CD4-positive, alpha-beta T cell treated with Interleukin-2 at 100 ng/mL for 4 hours (primary cell): ENCODE measurements around the gene HOXA5.

Experiments used
- DNase-seq: peaks from one replicate; pipeline ENCODE4 v3.0.0-alpha.2; 2020; ENCODE audit warnings: low spot score

HOXA5 gene

DNA sequence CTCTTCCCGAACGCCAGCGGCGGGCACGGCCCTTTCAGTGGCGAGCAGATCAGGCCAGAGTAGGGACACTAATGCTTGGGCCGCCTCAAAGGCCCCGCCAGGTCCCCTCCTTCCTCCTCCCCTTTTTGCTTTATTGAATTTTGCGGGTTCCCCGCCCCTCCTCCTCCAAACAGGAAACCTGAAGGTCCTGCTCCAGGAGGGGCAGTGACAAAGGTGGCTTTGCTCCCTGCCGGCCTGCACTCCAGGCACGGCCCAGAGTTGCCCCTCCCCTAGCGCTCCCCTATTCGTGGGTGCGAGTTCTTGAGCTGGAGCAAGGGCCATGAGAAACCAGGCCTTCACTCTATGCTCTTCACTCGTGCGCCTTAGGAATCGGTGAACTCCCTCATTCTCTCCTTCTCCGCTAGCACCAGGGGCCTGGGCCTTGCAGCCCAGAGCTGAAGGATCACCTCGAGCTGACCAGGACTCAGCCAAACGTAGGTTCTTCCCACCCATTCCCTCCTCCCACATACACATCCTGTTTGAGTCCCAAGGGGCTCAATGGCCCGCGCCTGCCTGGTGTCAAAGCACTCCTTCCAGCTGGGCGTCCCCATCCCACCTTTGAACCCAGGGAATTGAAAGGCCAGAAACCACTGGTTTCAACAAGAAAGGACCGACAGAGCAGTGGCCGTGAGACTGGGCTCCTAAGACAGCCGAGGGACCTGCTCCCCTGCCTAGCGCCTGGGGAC, 4.7 kb upstream of the HOXA5 start:
- DNase-seq, result no peak

- DNase-seq, result no peak
These were observed 3.9 kb upstream of the HOXA5 start, which contains the start of gene HOXA6 for GRCh38 chr7:27147199-27148030. TSS of gene HOXA6 (minus strand) at chr7:27147774. CDS start at chr7:27147749, 25 bp downstream.

DNA sequence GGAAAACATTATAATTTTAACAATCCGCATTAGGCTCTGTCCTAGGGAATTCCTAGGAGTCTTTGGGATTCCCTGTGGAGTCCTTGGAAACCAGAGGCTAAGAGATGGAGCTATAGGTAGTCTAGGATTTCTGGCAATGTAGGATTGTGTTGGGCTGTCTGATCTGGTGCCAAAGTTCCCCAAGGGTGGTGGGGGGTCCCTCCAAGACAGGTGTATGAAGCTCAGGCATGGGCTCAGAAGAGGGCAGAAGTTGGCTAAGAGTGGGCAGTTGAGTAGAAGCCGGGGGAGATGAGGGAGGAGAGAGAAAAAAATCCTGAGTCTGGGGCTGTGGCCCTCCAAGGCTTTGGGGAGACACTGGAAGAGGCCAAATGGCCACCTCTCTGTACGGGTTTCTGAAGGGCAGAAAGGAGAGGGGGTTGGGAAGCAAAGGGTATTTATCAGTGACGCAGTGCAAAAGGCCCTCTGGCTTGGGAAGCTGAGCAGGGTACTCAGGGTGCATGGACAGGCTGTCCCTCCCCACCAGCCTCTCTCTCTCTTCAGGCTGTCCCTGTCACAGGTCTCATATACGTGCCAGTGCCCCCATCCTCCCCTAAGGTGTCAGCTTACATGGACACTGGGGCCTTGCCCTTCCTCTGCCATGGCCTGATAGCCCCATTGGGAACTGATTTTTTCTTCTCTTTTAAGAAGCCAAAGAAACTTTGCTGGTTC, 3.2 kb upstream of the HOXA5 start:
- no peak for DNase-seq

DNA sequence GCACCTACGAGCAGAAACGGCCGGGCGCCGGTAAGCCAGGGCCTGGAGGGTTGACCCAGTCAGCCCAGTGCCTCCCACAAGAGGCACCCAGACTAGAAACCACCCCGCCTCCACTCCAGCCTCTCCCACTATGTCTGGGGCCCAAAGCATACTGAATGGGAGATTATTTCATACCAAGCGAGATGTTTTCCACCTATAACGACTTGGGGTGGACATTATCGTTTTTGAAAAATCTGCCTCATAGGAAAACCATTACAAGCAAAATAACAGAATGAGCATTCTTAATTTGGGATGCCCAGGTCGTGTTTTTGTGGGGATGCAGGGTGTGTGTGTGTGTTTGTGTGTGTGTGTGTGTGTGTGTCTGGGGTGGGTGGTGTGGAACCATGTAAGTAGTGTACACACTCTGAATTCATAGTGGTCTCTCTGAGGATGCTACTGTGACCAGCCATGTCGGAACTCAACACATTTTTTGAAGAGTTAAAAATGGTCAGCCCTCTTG, 2.5 kb upstream of the HOXA5 start:
- DNase-seq, result no peak

- no peak for DNase-seq
These were observed 1.9 kb upstream of the HOXA5 start for GRCh38 chr7:27145165-27145913.

DNA sequence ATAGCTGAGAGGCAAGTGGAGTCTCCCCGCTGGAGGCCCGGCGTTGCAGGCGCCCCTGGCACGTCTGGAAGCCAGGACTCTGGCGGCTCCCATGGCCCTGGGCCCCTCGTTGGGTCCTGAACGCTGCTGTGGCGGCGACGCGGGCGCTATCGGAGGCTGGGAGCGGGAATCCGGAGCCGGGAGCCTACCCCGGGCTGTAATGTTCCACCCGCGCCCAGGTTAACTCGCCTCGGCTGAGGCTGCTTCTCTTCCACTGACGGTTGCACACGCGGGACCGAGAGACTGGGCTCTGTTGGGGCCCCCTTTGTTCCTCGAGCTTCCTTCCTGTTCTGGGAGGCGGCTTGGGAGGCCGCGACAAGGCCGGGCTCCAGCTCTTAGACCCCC, 1.3 kb upstream of the HOXA5 start:
- DNase-seq, result no peak

GRCh38 chr7:27143950-27144780, 684 bp upstream of the HOXA5 start:
- DNase-seq, result no peak

- no peak for DNase-seq
These were observed 880 bp downstream of the HOXA5 start for GRCh38 chr7:27142580-27143022.

- no peak for DNase-seq
These were observed 1.4 kb downstream of the HOXA5 start for GRCh38 chr7:27141923-27142579.

- DNase-seq, result no peak
These were observed 2.2 kb downstream of the HOXA5 start for GRCh38 chr7:27141137-27141922.

DNA sequence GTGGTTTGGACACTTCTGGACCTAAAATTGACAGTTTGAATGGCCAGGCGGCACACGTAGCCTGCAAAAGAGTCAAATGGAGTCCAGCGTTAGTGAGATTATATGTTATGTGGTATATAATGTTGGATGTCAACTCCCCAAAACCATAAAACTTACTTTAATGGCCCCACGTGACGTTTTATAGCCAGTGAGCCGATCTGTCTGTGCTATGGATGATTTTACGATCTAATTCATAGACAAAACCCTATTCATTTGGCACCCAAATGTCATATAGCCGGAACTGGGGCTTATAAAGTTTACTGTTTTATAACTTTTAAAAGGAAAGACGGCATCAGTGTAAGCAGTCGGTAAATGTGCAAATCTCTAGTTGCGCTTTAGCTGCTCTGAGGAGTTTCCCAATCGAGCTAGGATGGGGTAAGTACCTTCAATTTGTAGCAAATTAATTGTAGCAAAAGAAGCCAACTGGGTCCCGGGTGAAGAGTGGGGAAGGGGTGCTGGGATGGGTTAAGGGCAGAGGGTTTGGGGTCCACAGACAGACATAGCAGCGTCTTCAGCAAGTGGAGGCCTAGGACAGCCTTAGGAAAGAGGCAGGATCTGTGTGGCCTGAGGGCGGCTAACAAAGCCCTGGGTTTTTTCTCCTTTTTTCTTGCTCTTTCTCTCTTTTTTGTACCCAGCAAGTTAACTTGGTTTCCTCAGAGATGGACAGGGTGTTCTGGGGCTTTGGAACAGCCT, 3.2 kb downstream of the HOXA5 start:
- no peak for DNase-seq

- no peak for DNase-seq
These were observed 4.0 kb downstream of the HOXA5 start for GRCh38 chr7:27139334-27140125.

- no peak for DNase-seq
These were observed 4.5 kb downstream of the HOXA5 start for GRCh38 chr7:27138985-27139333.

GRCh38 chr7:27138472-27138871, 5.0 kb downstream of the HOXA5 start:
- no peak for DNase-seq

GRCh38 chr7:27137640-27138315, 5.7 kb downstream of the HOXA5 start:
- DNase-seq, result no peak

DNA sequence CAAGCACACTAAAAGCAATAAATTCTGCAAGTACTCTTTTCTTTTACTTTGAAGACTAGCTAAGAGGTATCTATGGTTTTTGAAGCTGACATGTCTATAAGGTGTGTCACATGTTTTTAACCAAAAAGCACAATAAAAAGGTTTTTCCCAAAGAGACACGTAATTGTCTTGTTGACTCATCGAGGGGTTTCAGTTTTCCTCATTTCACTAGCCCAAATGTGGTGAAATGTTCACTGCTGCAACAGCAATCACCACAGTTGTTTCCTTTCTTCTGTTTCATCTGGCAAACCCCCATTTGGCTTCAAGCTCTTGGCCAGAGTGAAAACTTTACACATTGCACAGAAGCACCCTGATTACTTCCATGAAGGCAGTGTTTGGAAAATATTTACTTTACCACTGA, 9.1 kb downstream of the HOXA5 start:
- DNase-seq, result no peak

DNA sequence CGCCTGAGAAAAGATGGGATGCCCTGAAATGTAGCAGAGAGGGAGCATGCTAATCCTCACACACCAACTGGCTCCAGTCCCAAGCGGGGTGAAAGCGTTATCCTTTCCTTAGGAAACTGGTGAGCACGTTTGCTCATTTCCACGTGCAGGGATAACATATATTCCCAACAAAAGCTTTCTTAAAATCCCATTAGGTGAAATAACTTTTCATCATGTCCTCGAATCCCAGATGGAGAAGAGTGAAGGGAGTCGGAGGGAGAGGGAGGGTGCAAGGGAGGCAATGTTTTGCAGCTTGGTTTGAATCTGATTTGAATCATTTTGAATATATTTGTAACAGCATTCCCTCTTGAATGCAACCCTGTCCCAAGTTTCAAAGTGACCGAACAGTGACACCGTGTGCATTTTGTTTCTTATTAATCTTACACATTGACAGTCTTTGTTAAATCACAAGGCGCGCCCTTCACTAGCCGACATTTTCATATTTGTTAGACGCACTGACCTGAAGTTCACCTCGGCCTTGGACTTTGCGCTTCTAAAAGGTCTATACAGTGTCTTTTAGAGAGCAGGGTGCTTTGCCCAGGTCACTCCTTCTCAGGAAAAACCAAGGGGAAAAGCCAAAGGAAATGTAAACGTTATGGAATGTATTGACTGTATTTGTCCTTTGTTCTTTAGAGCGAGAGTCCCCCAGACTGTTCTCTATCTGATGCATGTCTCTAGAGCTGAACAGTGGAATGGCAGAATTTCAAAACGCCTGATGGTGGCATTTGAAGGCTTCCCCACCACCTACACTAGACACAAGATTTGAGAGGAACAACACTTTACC, 9.9 kb downstream of the HOXA5 start:
- no peak for DNase-seq
